Measurements from ENCODE around the gene ZGPAT. TPM values are rescaled to one million over a fixed set of nuclear protein-coding genes. Genes with fewer than 3 reads are reported as not detected.

The ZGPAT gene
- total RNA-seq, 4 donors from 2014 or later: 13.4 to 20.8 (median 15.5) TPM

GRCh38 chr20:63759377-63759901, 51.6 kb downstream of the ZGPAT start:
- H3K36me3 ChIP-seq: no peaks in the 10 kb centered on the region
- H3K4me3 ChIP-seq: no peak overlapping the region
- intact Hi-C loops (cut with DNase I; ENCODE audit: low total_unique reads) (no loop called here), in situ Hi-C loops (cut with MboI; ENCODE audit: low sequenced_read_pairs in 4 of 4) (no loop called here)
- ATAC-seq (no peak), DNase-seq (no peak)
- H3K27me3 ChIP-seq: no peaks in the 10 kb centered on the region
- no peak for TF ChIP-seq POLR2A (IDR thresholded peaks at IDR 0.05)
- TF ChIP-seq, protein P1, sequence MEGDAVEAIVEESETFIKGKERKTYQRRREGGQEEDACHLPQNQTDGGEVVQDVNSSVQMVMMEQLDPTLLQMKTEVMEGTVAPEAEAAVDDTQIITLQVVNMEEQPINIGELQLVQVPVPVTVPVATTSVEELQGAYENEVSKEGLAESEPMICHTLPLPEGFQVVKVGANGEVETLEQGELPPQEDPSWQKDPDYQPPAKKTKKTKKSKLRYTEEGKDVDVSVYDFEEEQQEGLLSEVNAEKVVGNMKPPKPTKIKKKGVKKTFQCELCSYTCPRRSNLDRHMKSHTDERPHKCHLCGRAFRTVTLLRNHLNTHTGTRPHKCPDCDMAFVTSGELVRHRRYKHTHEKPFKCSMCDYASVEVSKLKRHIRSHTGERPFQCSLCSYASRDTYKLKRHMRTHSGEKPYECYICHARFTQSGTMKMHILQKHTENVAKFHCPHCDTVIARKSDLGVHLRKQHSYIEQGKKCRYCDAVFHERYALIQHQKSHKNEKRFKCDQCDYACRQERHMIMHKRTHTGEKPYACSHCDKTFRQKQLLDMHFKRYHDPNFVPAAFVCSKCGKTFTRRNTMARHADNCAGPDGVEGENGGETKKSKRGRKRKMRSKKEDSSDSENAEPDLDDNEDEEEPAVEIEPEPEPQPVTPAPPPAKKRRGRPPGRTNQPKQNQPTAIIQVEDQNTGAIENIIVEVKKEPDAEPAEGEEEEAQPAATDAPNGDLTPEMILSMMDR (IDR thresholded peaks at IDR 0.05 in 4 of 5, conservative IDR thresholded peaks at IDR 0.05 in 1 of 5): no peak
- H3K27ac ChIP-seq: no peak overlapping the region
- no peaks in the 10 kb centered on the region for H3K4me1 ChIP-seq
- no peaks in the 10 kb centered on the region for H3K9me3 ChIP-seq

DNA sequence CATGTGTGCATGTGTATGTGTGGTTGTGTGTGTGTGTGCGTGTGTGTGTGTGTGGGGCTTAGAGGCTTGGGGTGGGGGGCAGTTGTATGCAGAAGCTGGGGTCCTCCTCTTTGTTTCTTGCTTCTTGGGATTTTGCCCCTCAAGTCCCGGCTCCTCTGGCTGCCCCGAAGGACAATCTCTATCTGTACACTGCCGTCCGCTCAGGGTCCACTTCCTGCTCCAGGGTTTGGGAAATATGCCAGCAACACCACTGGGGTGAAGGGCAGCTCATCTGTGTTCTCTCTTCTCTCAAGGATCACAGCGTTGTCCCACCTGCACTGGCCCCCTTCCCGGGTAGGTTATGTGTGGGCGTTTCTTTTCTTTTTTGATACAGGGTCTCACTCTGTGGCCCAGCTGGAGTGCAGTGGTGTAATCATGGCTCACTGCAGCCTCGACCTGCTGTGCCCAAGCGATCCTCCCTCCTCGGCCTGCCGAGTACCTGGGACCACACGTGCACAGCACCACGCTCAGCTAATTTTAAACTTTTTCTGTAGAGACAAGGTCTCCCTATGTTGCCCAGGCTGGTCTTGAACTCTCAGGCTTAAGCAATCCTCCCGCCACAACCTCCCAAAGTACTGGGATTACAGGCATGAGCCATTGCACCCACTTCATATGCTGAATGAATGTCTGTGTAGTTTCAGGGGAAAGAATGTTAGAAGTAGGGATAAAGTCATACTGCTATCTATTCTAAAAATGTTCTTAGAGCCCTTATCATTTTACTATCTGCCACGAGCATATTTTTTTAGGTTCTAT, 57.4 kb downstream of the ZGPAT start:
- TF ChIP-seq POLR2A (IDR thresholded peaks at IDR 0.05): no peak
- TF ChIP-seq, protein P1 (IDR thresholded peaks at IDR 0.05 in 4 of 5, conservative IDR thresholded peaks at IDR 0.05 in 1 of 5): no peak
- intact Hi-C loops (cut with DNase I; ENCODE audit: low total_unique reads) (no loop called here), in situ Hi-C loops (cut with MboI; ENCODE audit: low sequenced_read_pairs in 4 of 4) (no loop called here)
- Histone ChIP-seq H3K4me3 (no peak overlapping the region), H3K4me1 (peaks cover 0 to 6% of the 10 kb centered on the region in 2 donors), H3K27ac (no peak overlapping the region), H3K9me3 (no peaks in the 10 kb centered on the region), H3K36me3 (no peaks in the 10 kb centered on the region), H3K27me3 (no peaks in the 10 kb centered on the region)
- ATAC-seq (no peak), DNase-seq (no peak)

GRCh38 chr20:63765902-63766301, 58.1 kb downstream of the ZGPAT start:
- Histone ChIP-seq H3K27me3 (no peaks in the 10 kb centered on the region), H3K36me3 (no peaks in the 10 kb centered on the region), H3K4me3 (no peak overlapping the region), H3K27ac (no peak overlapping the region), H3K9me3 (no peaks in the 10 kb centered on the region), H3K4me1 (peaks cover 0 to 6% of the 10 kb centered on the region in 2 donors)
- in situ Hi-C loops (cut with MboI; ENCODE audit: low sequenced_read_pairs in 4 of 4) (no loop called here), intact Hi-C loops (cut with DNase I; ENCODE audit: low total_unique reads) (no loop called here)
- ATAC-seq (peak; percentile 59 to 78), DNase-seq (peak in 1 of 2 donors; percentile 51)
- TF ChIP-seq POLR2A (IDR thresholded peaks at IDR 0.05): no peak
- TF ChIP-seq, protein P1 (IDR thresholded peaks at IDR 0.05 in 4 of 5, conservative IDR thresholded peaks at IDR 0.05 in 1 of 5): no peak

GRCh38 chr20:63766695-63767426, 59.0 kb downstream of the ZGPAT start:
- no peaks in the 10 kb centered on the region for H3K9me3 ChIP-seq
- in situ Hi-C loops (cut with MboI; ENCODE audit: low sequenced_read_pairs in 4 of 4): no loop called here
- TF ChIP-seq POLR2A (IDR thresholded peaks at IDR 0.05): no peak
- TF ChIP-seq, protein P1 (IDR thresholded peaks at IDR 0.05 in 4 of 5, conservative IDR thresholded peaks at IDR 0.05 in 1 of 5): no peak
- H3K27me3 ChIP-seq: no peaks in the 10 kb centered on the region
- H3K4me3 ChIP-seq: no peak overlapping the region
- intact Hi-C loops (cut with DNase I; ENCODE audit: low total_unique reads): no loop called here
- ATAC-seq (no peak), DNase-seq (no peak)
- H3K27ac ChIP-seq: no peak overlapping the region
- peaks cover 0 to 6% of the 10 kb centered on the region in 2 donors for H3K4me1 ChIP-seq
- H3K36me3 ChIP-seq: no peaks in the 10 kb centered on the region
